K562 (cell line): ENCODE data around the gene CCDC85B. TPM values are rescaled to one million over a fixed set of nuclear protein-coding genes. Genes with fewer than 3 reads are reported as not detected.

ENCODE experiments used
- ARID1B ChIP-seq: fragments of 450-650 bp; IDR thresholded peaks from 2 replicates; pipeline ENCODE4 v1.6.1; 2016; ENCODE audit warnings: antibody characterized with exemption, mild to moderate bottlenecking, inconsistent platforms
- BRD4 ChIP-seq: fragments of 200-600 bp; sonication (generic); IDR thresholded peaks from 2 replicates; pipeline ENCODE4 v1.6.1; 2017; ENCODE audit warnings: inconsistent platforms
- CCNT2 ChIP-seq: IDR thresholded peaks from 2 replicates; pipeline ENCODE4 v1.6.1; 2011; ENCODE audit warnings: borderline replicate concordance, low read depth, mild to moderate bottlenecking, moderate library complexity, mixed read lengths, low read length; ENCODE audit not compliant: insufficient read length; ENCODE audit errors: extremely low read depth
- CSDE1 ChIP-seq, 2 experiments: fragments of 450-650 bp; IDR thresholded peaks; 2 replicates each; pipeline ENCODE4 v1.6.1; 2016; ENCODE audit warnings: mild to moderate bottlenecking in 1 of 2
- FIP1L1 ChIP-seq: fragments of 200-400 bp; formaldehyde crosslinking; IDR thresholded peaks from 2 replicates; pipeline ENCODE4 v1.6.1; 2018; ENCODE audit warnings: mild to moderate bottlenecking, low read depth, low read length; ENCODE audit not compliant: poor library complexity, severe bottlenecking
- FOXK2 ChIP-seq, 2 experiments: fragments of 450-650 bp; IDR thresholded peaks in 1 of 2; conservative IDR thresholded peaks in 1 of 2; 2 replicates each; pipeline ENCODE4 v1.6.1; 2016; ENCODE audit warnings: low read depth in 2 of 2, mild to moderate bottlenecking in 1 of 2
- JUN ChIP-seq, 2 experiments: sonication (generic) in 1 of 2; formaldehyde crosslinking in 1 of 2; IDR thresholded peaks; 2 replicates each; pipeline versions ENCODE4 v1.6.1 to v1.8.0; 2012 to 2022; ENCODE audit warnings: borderline replicate concordance in 2 of 2, mild to moderate bottlenecking in 2 of 2, improper control_type of control experiment in 1 of 2, low read depth in 1 of 2, low read length in 1 of 2, missing genetic modification reagents in 1 of 2
- MTA3 ChIP-seq: fragments of 450-650 bp; formaldehyde crosslinking; IDR thresholded peaks from 2 replicates; pipeline ENCODE4 v1.6.1; 2017; ENCODE audit warnings: mild to moderate bottlenecking, borderline replicate concordance
- PPARD ChIP-seq: fragments of 250-450 bp; sonication (Bioruptor Pico); IDR thresholded peaks from 2 replicates; pipeline ENCODE4 v1.8.0; 2022; ENCODE audit warnings: inconsistent platforms, mild to moderate bottlenecking, moderate library complexity
- RBM25 ChIP-seq: fragments of 200-400 bp; formaldehyde crosslinking; IDR thresholded peaks from 2 replicates; pipeline ENCODE4 v1.6.1; 2018; ENCODE audit warnings: low read length, low read depth, moderate library complexity; ENCODE audit not compliant: severe bottlenecking
- RFX5 ChIP-seq: IDR thresholded peaks from 2 replicates; pipeline ENCODE4 v1.6.1; 2011; ENCODE audit warnings: low read depth, mild to moderate bottlenecking, improper control_type of control experiment, low read length
- YBX1 ChIP-seq: fragments of 450-650 bp; IDR thresholded peaks from 2 replicates; pipeline ENCODE4 v1.7.1; 2016; ENCODE audit warnings: mild to moderate bottlenecking
- ZBED1 ChIP-seq: IDR thresholded peaks from 2 replicates; pipeline ENCODE4 v1.6.1; 2014
- ZBTB1 ChIP-seq: sonication (generic); formaldehyde crosslinking; IDR thresholded peaks from 2 replicates; pipeline ENCODE4 v1.8.1; 2023; ENCODE audit warnings: missing genetic modification reagents, low read depth, mild to moderate bottlenecking, borderline replicate concordance
- ZC3H11A ChIP-seq: IDR thresholded peaks from 2 replicates; pipeline ENCODE4 v1.6.1; 2012; ENCODE audit warnings: low read depth, low read length, improper control_type of control experiment
- ZNF146 ChIP-seq: IDR thresholded peaks from one replicate; pipeline ENCODE4 v1.6.1; 2018; ENCODE audit warnings: missing compliant biosample characterization; ENCODE audit not compliant: unreplicated experiment
- ZNF584 ChIP-seq: fragments of 200-800 bp; sonication (Bioruptor generic); IDR thresholded peaks from 2 replicates; pipeline ENCODE4 v1.6.1; 2016; ENCODE audit warnings: low read depth, mild to moderate bottlenecking, missing genetic modification characterization, missing compliant biosample characterization
- ZNF707 ChIP-seq: fragments of 250-450 bp; sonication (Bioruptor Pico); conservative IDR thresholded peaks from 2 replicates; pipeline ENCODE4 v1.8.0; 2022; ENCODE audit warnings: inconsistent platforms, mild to moderate bottlenecking, moderate library complexity
- ZNF766 ChIP-seq: fragments of 200-800 bp; sonication (Bioruptor generic); conservative IDR thresholded peaks from 2 replicates; pipeline ENCODE4 v1.6.1; 2016; ENCODE audit warnings: missing genetic modification characterization, missing compliant biosample characterization
- polyA plus RNA-seq, 8 experiments: library from polyadenylated mRNA; depleted of rRNA in 4 of 8; stranded (reverse) in 5 of 8; unstranded in 3 of 8; fragments of >200 nt; fragmentation: Nextera tagmentation in 2 of 8; fragmentation: Illumina TruSeq in 1 of 8; extraction: Ambion mirVana in 2 of 8; extraction: Trizol in 1 of 8; gene quantifications; 2 replicates each; pipeline versions ENCODE4 v1.2.1 to v1.2.3, GENCODE V29; 2011 to 2014; ENCODE audit warnings: inconsistent platforms in 1 of 8, missing spikeins in 1 of 8
- total RNA-seq, 7 experiments: library from RNA; depleted of rRNA in 6 of 7; stranded (reverse); fragments of >200 nt in 6 of 7; fragmentation: Illumina TruSeq in 2 of 7; extraction: Trizol in 2 of 7; gene quantifications; 2 replicates each; pipeline versions ENCODE4 v1.2.1 to v1.2.3, GENCODE V29; 2011 to 2021; ENCODE audit warnings: low replicate concordance in 1 of 7
- TF ChIP-seq, protein P1 (sequence below): fragments of 450-650 bp; IDR thresholded peaks from one replicate; pipeline ENCODE4 v1.6.1; 2018; ENCODE audit warnings: mild to moderate bottlenecking, moderate library complexity; ENCODE audit not compliant: partially characterized antibody
- TF ChIP-seq, protein P2 (sequence below): fragments of 250-450 bp; sonication (Bioruptor Pico); IDR thresholded peaks from 2 replicates; pipeline ENCODE4 v1.8.0; 2022; ENCODE audit warnings: moderate library complexity, mild to moderate bottlenecking, inconsistent platforms
- TF ChIP-seq, protein P3 (sequence below): conservative IDR thresholded peaks from 2 replicates; pipeline ENCODE4 v1.6.1; 2011; ENCODE audit warnings: low read depth, mild to moderate bottlenecking, low read length; ENCODE audit not compliant: control insufficient read depth

CCDC85B gene
- total and polyA plus RNA-seq, 9 of the 15 experiments (the other 6 are each of a cell fraction or from before 2014, with no cell fraction given), result 0.14 to 138 (median 6.2) TPM

DNA sequence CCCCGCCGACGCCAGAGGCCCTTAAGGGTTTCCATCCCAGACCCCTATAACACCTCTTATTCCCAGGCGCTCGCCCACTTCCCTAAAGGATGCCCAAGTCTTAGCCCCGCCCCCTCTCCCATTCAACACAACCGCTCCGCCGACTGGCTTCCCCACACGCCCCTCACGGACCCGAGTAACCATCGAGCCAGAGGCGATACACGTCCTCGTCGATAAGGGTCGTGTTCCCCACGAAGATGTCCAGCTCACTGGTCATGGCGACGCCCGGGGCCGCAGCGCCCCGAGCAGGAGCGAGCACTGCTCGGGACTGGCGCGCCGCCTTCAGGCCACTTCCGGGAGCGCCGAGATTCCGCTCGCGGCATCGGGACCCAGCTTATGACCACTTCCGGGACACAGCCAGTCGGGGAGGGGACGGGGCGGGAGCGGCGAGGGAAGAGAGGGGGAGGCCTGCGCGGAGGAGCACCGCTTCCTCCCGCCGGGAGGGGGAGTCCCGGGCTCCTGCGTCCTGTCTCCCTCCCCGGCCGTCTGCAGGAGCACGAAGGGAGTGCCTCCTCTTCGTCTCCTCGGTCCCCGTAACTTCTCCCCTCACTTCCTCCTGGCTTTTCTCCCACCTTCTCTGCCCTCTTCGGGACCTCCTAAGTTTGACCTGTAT lies 2.2 kb upstream of the CCDC85B start, which contains the start of gene FIBP (continued):
- TF ChIP-seq, protein P1, sequence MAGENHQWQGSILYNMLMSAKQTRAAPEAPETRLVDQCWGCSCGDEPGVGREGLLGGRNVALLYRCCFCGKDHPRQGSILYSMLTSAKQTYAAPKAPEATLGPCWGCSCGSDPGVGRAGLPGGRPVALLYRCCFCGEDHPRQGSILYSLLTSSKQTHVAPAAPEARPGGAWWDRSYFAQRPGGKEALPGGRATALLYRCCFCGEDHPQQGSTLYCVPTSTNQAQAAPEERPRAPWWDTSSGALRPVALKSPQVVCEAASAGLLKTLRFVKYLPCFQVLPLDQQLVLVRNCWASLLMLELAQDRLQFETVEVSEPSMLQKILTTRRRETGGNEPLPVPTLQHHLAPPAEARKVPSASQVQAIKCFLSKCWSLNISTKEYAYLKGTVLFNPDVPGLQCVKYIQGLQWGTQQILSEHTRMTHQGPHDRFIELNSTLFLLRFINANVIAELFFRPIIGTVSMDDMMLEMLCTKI, result no peak
- TF ChIP-seq, protein P2, sequence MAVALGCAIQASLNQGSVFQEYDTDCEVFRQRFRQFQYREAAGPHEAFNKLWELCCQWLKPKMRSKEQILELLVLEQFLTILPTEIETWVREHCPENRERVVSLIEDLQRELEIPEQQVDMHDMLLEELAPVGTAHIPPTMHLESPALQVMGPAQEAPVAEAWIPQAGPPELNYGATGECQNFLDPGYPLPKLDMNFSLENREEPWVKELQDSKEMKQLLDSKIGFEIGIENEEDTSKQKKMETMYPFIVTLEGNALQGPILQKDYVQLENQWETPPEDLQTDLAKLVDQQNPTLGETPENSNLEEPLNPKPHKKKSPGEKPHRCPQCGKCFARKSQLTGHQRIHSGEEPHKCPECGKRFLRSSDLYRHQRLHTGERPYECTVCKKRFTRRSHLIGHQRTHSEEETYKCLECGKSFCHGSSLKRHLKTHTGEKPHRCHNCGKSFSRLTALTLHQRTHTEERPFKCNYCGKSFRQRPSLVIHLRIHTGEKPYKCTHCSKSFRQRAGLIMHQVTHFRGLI (CRISPR knock-in tag), result no peak
- no peak for TF ChIP-seq PPARD (CRISPR knock-in tag)
- no peak for TF ChIP-seq YBX1
- TF ChIP-seq FIP1L1, result peak; percentile 91
- TF ChIP-seq ZNF766 (CRISPR knock-in tag), result peak; percentile 43; the same call in 1 of the 2 replicates
- TF ChIP-seq MTA3, result peak; percentile 76; the same call in 1 of the 2 replicates
- TF ChIP-seq ZBED1, result no peak; the same call in 1 of the 2 replicates
- peak; percentile 90 for TF ChIP-seq CCNT2
- TF ChIP-seq ZNF146, result no peak
- TF ChIP-seq RFX5, result no peak
- no peak for TF ChIP-seq ZNF584
- TF ChIP-seq ZBTB1 (CRISPR knock-in tag), result peak; percentile 38; the same call in 1 of the 2 replicates
- no peak for TF ChIP-seq ZC3H11A
- TF ChIP-seq, protein P3, sequence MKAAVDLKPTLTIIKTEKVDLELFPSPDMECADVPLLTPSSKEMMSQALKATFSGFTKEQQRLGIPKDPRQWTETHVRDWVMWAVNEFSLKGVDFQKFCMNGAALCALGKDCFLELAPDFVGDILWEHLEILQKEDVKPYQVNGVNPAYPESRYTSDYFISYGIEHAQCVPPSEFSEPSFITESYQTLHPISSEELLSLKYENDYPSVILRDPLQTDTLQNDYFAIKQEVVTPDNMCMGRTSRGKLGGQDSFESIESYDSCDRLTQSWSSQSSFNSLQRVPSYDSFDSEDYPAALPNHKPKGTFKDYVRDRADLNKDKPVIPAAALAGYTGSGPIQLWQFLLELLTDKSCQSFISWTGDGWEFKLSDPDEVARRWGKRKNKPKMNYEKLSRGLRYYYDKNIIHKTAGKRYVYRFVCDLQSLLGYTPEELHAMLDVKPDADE, result peak; percentile 62
- TF ChIP-seq ZNF707, result no peak
- no peak for TF ChIP-seq JUN (IDR thresholded peaks at IDR 0.05; ENCODE audit: borderline replicate concordance, low read depth, low read length)
- TF ChIP-seq JUN (CRISPR knock-in tag; IDR thresholded peaks at IDR 0.05; ENCODE audit: borderline replicate concordance), result no peak
- no peak for TF ChIP-seq RBM25
- peak; percentile 8; the same call in 1 of the 2 replicates for TF ChIP-seq ARID1B
- TF ChIP-seq CSDE1 (IDR thresholded peaks at IDR 0.05), result no peak
- TF ChIP-seq BRD4, result no peak
- TF ChIP-seq FOXK2 (conservative IDR thresholded peaks at IDR 0.05 in 1 of 2, IDR thresholded peaks at IDR 0.05 in 1 of 2; ENCODE audit: low read depth in 2 of 2), result peak; percentile 91
